ENCODE measurements around the gene DOCK10. TPM values are rescaled to one million over a fixed set of nuclear protein-coding genes. Genes with fewer than 3 reads are reported as not detected.
"Not testable (repeated sequence)": the region's sequence is repeated elsewhere in the genome, so short reads cannot be mapped to it uniquely, and the experiment has no call there.

Gene DOCK10
- polyA plus RNA-seq (2013, experiment 1 of 2; ENCODE audit: insufficient read length), result 33.6 TPM
- 33.1 TPM for polyA plus RNA-seq (2013, experiment 2 of 2; ENCODE audit: insufficient read length)

GRCh38 chr2:225041851-225042799 lies at the start of gene DOCK10:
Gene DOCK10 (minus strand): TSS chr2:225042468. CDS start chr2:225042374, 94 bp downstream.
- DNase-seq, result peak; percentile 72

- peak; percentile 98 for DNase-seq
These were observed 49.1 kb upstream of the DOCK10 start for GRCh38 chr2:225091336-225091735.

- DNase-seq, result peak; percentile 68
These were observed 48.5 kb upstream of the DOCK10 start for GRCh38 chr2:225090746-225091145.

GRCh38 chr2:225086915-225087314 lies 44.6 kb upstream of the DOCK10 start:
- no peak for DNase-seq

GRCh38 chr2:225086439-225086838 lies 44.2 kb upstream of the DOCK10 start:
- DNase-seq, result no peak

GRCh38 chr2:225083276-225083675 lies 41.0 kb upstream of the DOCK10 start:
- no peak for DNase-seq

- peak; percentile 69 for DNase-seq
These were observed 33.9 kb upstream of the DOCK10 start for GRCh38 chr2:225076125-225076524.

- peak; percentile 21 for DNase-seq
These were observed 32.8 kb upstream of the DOCK10 start for GRCh38 chr2:225074919-225075681.

GRCh38 chr2:225074366-225074765 lies 32.1 kb upstream of the DOCK10 start:
- DNase-seq, result peak; percentile 38

GRCh38 chr2:225073198-225073597 lies 30.9 kb upstream of the DOCK10 start:
- no peak for DNase-seq

GRCh38 chr2:225072444-225072843 lies 30.2 kb upstream of the DOCK10 start:
- DNase-seq, result no peak

- no peak for DNase-seq
These were observed 28.5 kb upstream of the DOCK10 start for GRCh38 chr2:225070811-225071210.

GRCh38 chr2:225069966-225070365 lies 27.7 kb upstream of the DOCK10 start:
- DNase-seq, result no peak

- no peak for DNase-seq
These were observed 27.2 kb upstream of the DOCK10 start for GRCh38 chr2:225069477-225069876.

GRCh38 chr2:225065882-225066281 lies 23.6 kb upstream of the DOCK10 start:
- DNase-seq, result no peak

- no peak for DNase-seq
These were observed 22.7 kb upstream of the DOCK10 start for GRCh38 chr2:225064928-225065327.

- DNase-seq, result no peak
These were observed 22.1 kb upstream of the DOCK10 start for GRCh38 chr2:225064362-225064761.

- no peak for DNase-seq
These were observed 14.2 kb upstream of the DOCK10 start for GRCh38 chr2:225056330-225057073.

GRCh38 chr2:225055714-225056113 lies 13.4 kb upstream of the DOCK10 start:
- no peak for DNase-seq

- no peak for DNase-seq
These were observed 10.4 kb upstream of the DOCK10 start for GRCh38 chr2:225052703-225053102.

GRCh38 chr2:225047502-225047901 lies 5.2 kb upstream of the DOCK10 start:
- DNase-seq, result not testable (repeated sequence)

- DNase-seq, result no peak
These were observed 516 bp upstream of the DOCK10 start for GRCh38 chr2:225042800-225043167.
